GM13977 (cell line): Measurements from ENCODE around the gene SLC9A9.

Experiments
- DNase-seq: peaks from one replicate; pipeline ENCODE4 v3.0.0; 2012; ENCODE audit warnings: low spot score
- CTCF ChIP-seq: IDR thresholded peaks from 2 replicates; pipeline ENCODE4 v1.5.1; 2012; ENCODE audit warnings: mild to moderate bottlenecking, control low read depth; ENCODE audit not compliant: insufficient read depth; ENCODE audit errors: extremely low read depth, missing control alignments
- in situ Hi-C: fragments of 300-500 bp; cut with MboI; formaldehyde crosslinking; loops from one replicate; pipeline ENCODE4 v1.12.0; 2022; ENCODE audit warnings: low sequenced_read_pairs, low pct_unique_long_range_greater_than_20kb, mixed read lengths, inconsistent platforms; ENCODE audit not compliant: unreplicated experiment

The SLC9A9 gene

GRCh38 chr3:143720381-143720780 is 127.9 kb downstream of the SLC9A9 start:
- TF ChIP-seq CTCF, result no peak
- in situ Hi-C loops, result no loop called here
- no peak for DNase-seq

- TF ChIP-seq CTCF, result no peak
- no peak for DNase-seq
- in situ Hi-C loops, result no loop called here
These were observed 129.8 kb downstream of the SLC9A9 start for GRCh38 chr3:143718463-143718862.

- TF ChIP-seq CTCF, result no peak
- in situ Hi-C loops, result no loop called here
- no peak for DNase-seq
These were observed 131.5 kb downstream of the SLC9A9 start for GRCh38 chr3:143716731-143717130.

GRCh38 chr3:143712522-143712921 is 135.7 kb downstream of the SLC9A9 start:
- DNase-seq, result no peak
- in situ Hi-C loops, result no loop called here
- no peak for TF ChIP-seq CTCF

GRCh38 chr3:143707848-143708247 is 140.4 kb downstream of the SLC9A9 start:
- TF ChIP-seq CTCF, result no peak
- in situ Hi-C loops, result no loop called here
- DNase-seq, result no peak

- no peak for DNase-seq
- no peak for TF ChIP-seq CTCF
- in situ Hi-C loops, result no loop called here
These were observed 147.8 kb downstream of the SLC9A9 start for GRCh38 chr3:143700431-143700975.

GRCh38 chr3:143699424-143699823 is 148.8 kb downstream of the SLC9A9 start:
- DNase-seq, result no peak
- no peak for TF ChIP-seq CTCF
- in situ Hi-C loops, result no loop called here
